Skeletal muscle tissue (tissue), 4 donors: ENCODE measurements around the gene EPHA2. TPM values are rescaled to one million over a fixed set of nuclear protein-coding genes. Genes with fewer than 3 reads are reported as not detected.

ENCODE experiments used
- H3K27ac ChIP-seq: one replicate; pipeline ENCODE4 v1.7.0; 2013; ENCODE audit warnings: mild to moderate bottlenecking, low read depth, low read length, inconsistent platforms
- H3K27me3 ChIP-seq, 3 donors: one replicate each; pipeline ENCODE4 v1.7.0; 2013; ENCODE audit warnings: low read length in 3 of 3; ENCODE audit not compliant: control insufficient read depth in 3 of 3, insufficient read depth in 3 of 3
- H3K36me3 ChIP-seq, 3 donors: one replicate each; pipeline ENCODE4 v1.7.0; 2013; ENCODE audit warnings: low read length in 3 of 3; ENCODE audit not compliant: control insufficient read depth in 3 of 3, insufficient read depth in 3 of 3
- H3K4me1 ChIP-seq, 3 donors: one replicate each; pipeline ENCODE4 v1.7.0; 2013; ENCODE audit warnings: low read length in 3 of 3, mild to moderate bottlenecking in 3 of 3; ENCODE audit not compliant: control insufficient read depth in 3 of 3, insufficient read depth in 3 of 3
- H3K4me3 ChIP-seq, 3 donors: one replicate each; pipeline ENCODE4 v1.7.0; 2013; ENCODE audit warnings: low read length in 3 of 3
- H3K9ac ChIP-seq, 3 donors: one replicate each; pipeline ENCODE4 v1.7.0; 2013; ENCODE audit warnings: low read length in 3 of 3, mild to moderate bottlenecking in 3 of 3, moderate library complexity in 2 of 3, low read depth in 1 of 3
- H3K9me3 ChIP-seq, 3 donors: one replicate each; pipeline ENCODE4 v1.7.0; 2013; ENCODE audit warnings: low read length in 3 of 3; ENCODE audit not compliant: control insufficient read depth in 3 of 3
- total RNA-seq: library from RNA; depleted of rRNA; stranded (reverse); fragments of >200 nt; gene quantifications from one replicate; pipeline ENCODE4 v1.2.3, GENCODE V29; 2014
- donor health status: Osteomylitis.

EPHA2 gene
- total RNA-seq, 1 donor from 2014 or later: 5.2 TPM

DNA sequence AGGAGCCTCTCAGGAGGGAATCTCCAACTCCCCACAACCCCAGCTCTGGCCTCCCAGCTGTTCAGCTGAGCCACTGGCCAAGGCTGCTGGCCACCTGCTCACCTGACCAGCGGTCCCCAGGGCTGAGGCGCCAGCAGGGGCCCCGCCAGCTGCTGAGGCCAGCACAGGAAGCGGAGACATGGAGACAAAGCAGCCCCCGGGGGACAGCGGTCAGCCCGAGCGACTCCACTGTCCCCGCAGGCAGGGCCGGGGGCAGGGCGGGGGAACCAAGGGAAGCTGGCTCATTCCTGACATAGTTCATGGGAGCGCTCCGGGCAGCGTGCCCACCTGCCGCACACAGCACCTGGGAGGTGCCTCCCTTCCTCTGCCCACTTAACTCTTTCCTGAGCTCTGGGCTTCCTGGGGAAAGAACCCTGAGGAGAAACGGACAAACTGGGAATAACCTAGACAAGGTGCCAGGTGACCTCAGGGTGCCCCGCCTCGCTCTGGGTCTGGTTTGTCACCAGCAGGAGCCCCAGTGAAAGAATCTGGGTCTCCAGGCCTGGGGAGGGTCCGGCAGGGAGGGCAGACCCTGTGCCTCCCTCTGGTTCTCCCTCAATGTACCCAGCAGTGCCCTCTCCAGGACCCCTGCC, 10.7 kb downstream of the EPHA2 start:
- Histone ChIP-seq H3K27ac (peak overlapping the region; percentile 75), H3K36me3 (peaks cover 0 to 16% (median 11%) of the 10 kb centered on the region in 3 donors), H3K4me1 (peaks cover 52 to 64% (median 59%) of the 10 kb centered on the region in 3 donors), H3K4me3 (peak overlapping the region; percentile 9 to 52 (median 45)), H3K9ac (peak overlapping the region; percentile 42 to 70 (median 68)), H3K9me3 (no peaks in the 10 kb centered on the region), H3K27me3 (peaks cover 16 to 43% (median 20%) of the 10 kb centered on the region in 3 donors)

DNA sequence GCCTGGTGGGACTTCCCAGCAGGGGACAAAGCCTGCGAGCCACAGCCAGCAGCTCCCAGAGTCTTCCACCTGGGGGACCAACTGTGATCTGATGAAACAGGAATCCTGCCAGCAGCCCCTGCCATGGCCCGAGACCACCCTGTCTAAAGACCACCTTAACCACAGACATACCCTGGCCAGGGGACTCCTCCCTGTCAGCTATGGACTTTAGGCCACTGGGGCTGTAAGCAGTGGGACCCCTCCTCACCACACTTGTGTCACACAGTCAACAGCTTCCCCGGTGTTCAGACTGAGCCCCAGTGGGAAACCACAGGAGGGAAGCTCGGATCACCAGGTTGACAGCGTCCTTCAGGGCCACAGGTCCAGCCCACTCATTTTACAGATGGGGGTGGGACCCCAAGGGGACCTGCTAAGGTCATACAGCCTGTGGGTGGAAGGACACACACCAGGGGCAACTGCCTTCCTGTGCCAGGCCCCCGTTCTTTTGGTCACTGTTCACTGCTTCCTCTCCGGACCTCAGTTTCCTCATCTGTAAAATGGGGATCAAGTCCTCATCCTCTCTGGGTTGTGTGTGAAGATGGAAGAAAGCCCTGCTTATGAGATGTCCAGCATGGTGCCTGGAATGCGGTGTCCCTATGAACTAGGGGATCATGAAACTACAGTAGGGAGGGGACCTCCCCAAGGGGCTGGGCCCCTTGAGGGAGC, 11.4 kb downstream of the EPHA2 start:
- H3K4me3 ChIP-seq: peak overlapping the region in 1 of 3 donors; percentile 52
- H3K27ac ChIP-seq: peak overlapping the region; percentile 75
- peaks cover 16 to 39% (median 20%) of the 10 kb centered on the region in 3 donors for H3K27me3 ChIP-seq
- peaks cover 51 to 64% (median 62%) of the 10 kb centered on the region in 3 donors for H3K4me1 ChIP-seq
- no peaks in the 10 kb centered on the region for H3K9me3 ChIP-seq
- peak overlapping the region in 1 of 3 donors; percentile 68 for H3K9ac ChIP-seq
- peaks cover 0 to 16% (median 9%) of the 10 kb centered on the region in 3 donors for H3K36me3 ChIP-seq

- Histone ChIP-seq H3K4me3 (no peak overlapping the region), H3K9me3 (no peaks in the 10 kb centered on the region), H3K36me3 (peaks cover under 1 to 13% (median 6%) of the 10 kb centered on the region in 3 donors), H3K27ac (peak overlapping the region; percentile 75), H3K4me1 (peaks cover 58 to 70% (median 62%) of the 10 kb centered on the region in 3 donors), H3K27me3 (peaks cover 16 to 36% (median 20%) of the 10 kb centered on the region in 3 donors), H3K9ac (no peak overlapping the region)
Measured at GRCh38 chr1:16143566-16144324, 12.1 kb downstream of the EPHA2 start.

GRCh38 chr1:16143005-16143565, 12.8 kb downstream of the EPHA2 start:
- peaks cover 3 to 7% (median 3%) of the 10 kb centered on the region in 3 donors for H3K36me3 ChIP-seq
- peaks cover 16 to 32% (median 20%) of the 10 kb centered on the region in 3 donors for H3K27me3 ChIP-seq
- peaks cover 58 to 70% (median 60%) of the 10 kb centered on the region in 3 donors for H3K4me1 ChIP-seq
- H3K27ac ChIP-seq: no peak overlapping the region
- H3K4me3 ChIP-seq: no peak overlapping the region
- H3K9me3 ChIP-seq: no peaks in the 10 kb centered on the region
- H3K9ac ChIP-seq: no peak overlapping the region

DNA sequence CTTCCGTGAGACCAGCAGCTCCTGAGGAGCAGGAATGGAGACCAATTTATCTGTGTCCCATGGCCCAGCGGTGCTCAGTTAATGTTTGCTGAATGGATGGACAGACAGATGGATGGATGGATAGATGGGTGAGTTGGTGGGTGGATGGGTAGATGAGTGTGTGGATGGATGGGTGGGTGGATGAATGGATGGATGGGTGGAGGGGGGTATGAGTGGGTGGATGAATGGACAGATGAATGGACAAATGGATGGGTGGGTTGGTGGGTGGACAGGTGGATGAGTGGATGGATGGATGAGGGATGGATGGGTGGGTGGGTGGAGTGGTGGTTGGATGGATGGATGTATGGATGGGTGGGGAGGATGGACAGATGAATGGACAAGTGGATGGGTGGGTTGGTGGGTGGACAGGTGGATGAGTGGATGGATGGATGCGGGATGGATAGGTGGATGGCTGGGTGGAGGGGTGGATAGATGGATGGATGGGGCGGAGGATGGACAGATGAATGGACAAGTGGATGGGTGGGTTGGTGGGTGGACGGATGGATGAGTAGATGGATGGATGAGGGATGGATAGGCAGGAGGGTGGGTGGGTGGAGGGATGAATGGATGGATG, 13.4 kb downstream of the EPHA2 start:
- Histone ChIP-seq H3K9me3 (no peaks in the 10 kb centered on the region), H3K27me3 (peaks cover 16 to 31% (median 20%) of the 10 kb centered on the region in 3 donors), H3K4me1 (peaks cover 57 to 69% (median 60%) of the 10 kb centered on the region in 3 donors), H3K4me3 (no peak overlapping the region), H3K9ac (no peak overlapping the region), H3K27ac (no peak overlapping the region), H3K36me3 (peaks cover 2 to 11% (median 3%) of the 10 kb centered on the region in 3 donors)

DNA sequence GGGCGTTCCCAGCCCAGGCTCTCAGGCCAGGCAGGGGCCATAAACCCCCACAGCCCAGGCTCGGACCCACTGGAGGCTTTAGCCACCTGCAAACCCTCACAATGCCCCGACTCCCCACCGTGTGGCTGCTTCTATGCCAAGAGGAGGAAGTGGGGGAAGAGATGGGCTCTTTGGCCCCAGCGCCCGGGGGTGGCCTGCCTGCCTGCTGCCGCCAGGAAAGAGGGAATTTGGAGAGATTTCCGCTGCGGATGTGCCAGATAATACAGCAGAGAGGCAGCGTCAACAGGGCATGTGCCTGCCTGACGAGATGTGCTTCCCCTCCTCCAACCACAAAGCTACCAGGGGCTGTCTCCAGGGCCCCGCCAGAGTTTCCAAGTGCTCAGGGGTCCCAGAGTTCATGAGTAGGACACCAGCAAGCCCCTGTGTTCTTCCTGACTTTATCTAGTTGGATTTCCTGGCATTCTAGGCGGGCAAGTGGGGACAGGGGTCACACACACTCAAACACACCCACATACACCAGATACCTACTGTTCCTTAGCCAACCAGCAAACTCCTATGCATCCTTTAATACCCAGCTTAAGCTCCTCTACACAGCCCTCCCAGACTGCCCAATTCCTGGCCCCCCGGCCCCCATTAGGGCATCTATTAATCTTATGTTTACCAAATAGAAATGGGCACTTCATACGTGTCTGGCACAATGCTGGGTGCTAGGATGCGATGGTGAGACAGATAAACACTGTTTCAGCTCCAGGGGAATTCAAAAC, 14.1 kb downstream of the EPHA2 start:
- Histone ChIP-seq H3K27ac (no peak overlapping the region), H3K36me3 (peaks cover 0 to 14% (median 3%) of the 10 kb centered on the region in 3 donors), H3K27me3 (peaks cover 16 to 27% (median 20%) of the 10 kb centered on the region in 3 donors), H3K4me3 (no peak overlapping the region), H3K9ac (no peak overlapping the region), H3K9me3 (no peaks in the 10 kb centered on the region), H3K4me1 (peaks cover 49 to 63% (median 53%) of the 10 kb centered on the region in 3 donors)

DNA sequence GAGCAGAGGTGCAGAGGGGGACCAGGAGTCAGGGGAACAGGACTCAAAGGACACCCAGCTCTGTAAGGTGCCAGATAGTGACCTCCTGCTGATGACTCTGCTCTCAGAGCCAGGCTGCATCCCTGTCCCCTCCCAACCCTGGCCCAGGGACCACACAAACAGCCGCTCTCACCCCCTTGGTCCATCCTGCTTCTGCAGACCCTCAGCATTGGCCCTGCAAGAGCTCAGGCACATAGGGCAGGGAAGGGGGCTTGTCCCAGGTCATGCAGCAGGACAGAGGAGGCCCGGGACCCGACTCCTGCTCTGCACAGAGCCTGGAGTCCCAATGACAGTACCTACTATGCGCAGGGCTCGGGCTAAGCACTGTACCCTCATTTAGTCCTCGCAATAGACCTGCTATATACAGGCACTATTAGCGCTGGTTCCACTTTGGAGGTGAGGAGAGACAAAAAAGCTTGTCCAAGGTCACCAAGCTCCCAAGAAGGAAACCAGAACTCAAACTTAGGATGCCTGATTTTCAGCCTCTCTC, 15.7 kb downstream of the EPHA2 start:
- Histone ChIP-seq H3K36me3 (peaks cover 3 to 22% (median 4%) of the 10 kb centered on the region in 3 donors), H3K9ac (peak overlapping the region in 1 of 3 donors; percentile 16), H3K27ac (no peak overlapping the region), H3K4me1 (peaks cover 33 to 47% (median 37%) of the 10 kb centered on the region in 3 donors), H3K27me3 (peaks cover 2 to 13% (median 9%) of the 10 kb centered on the region in 3 donors), H3K9me3 (no peaks in the 10 kb centered on the region), H3K4me3 (no peak overlapping the region)

- Histone ChIP-seq H3K27me3 (peaks cover 0 to 6% (median 4%) of the 10 kb centered on the region in 3 donors), H3K36me3 (peaks cover 3 to 28% (median 4%) of the 10 kb centered on the region in 3 donors), H3K9ac (peak overlapping the region in 1 of 3 donors; percentile 16), H3K27ac (no peak overlapping the region), H3K4me1 (peaks cover 27 to 41% (median 32%) of the 10 kb centered on the region in 3 donors), H3K9me3 (no peaks in the 10 kb centered on the region), H3K4me3 (no peak overlapping the region)
Measured at GRCh38 chr1:16139473-16139962, 16.4 kb downstream of the EPHA2 start.
